Stimulated activated CD8-positive, alpha-beta memory T cell treated with anti-CD3 and anti-CD28 coated beads, Interleukin-2, amount 100 ng/mL, for 1 hour (primary cell): ENCODE data around the gene DNAJC5G.
"Not testable (repeated sequence)": the region's sequence is repeated elsewhere in the genome, so short reads cannot be mapped to it uniquely, and the experiment has no call there.

ENCODE experiments used
- DNase-seq, 2 donors: peaks; one replicate each; pipeline ENCODE4 v3.0.0-alpha.2; 2020; ENCODE audit warnings: low read depth in 2 of 2

DNAJC5G gene

DNA sequence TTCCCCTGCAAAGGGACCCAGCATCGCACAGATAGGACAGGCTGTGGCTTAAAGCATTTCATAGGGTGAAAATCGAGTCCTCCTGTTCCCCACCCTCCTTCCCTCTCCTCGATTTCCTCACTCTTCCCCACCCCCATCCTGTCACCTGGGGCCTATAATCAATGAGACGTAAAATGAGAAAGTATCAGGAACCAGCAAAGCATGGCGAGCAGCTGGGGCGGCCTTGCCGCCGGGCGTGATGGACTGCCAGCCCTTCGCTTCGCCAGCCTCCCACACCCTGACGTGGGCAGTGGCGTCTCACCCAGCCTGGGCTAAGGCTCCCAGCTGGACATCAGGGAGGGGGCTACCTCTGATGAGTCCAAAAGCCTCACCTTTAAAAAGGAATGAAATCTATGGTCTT is 23.5 kb upstream of the DNAJC5G start:
- no peak for DNase-seq

GRCh38 chr2:27255187-27255586 is 20.0 kb upstream of the DNAJC5G start:
- DNase-seq, result no peak

DNA sequence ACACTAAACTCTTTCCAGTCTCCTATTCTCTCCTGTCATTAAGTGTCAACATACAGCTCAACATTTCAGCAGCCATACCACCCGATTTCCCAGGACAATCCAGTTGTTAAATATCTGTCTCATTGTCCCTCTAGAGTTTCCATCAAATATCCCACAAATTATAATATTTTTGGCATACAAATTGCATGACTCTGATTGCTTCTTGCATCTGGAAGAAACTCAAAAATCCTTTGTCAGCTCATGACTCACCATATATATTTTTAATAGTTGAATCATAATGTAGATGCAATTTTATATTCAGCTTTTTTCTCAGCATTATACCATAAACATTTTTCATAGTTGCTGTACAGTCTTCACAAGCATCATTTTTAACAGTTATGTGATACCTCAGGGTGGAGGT is 19.6 kb upstream of the DNAJC5G start:
- DNase-seq, result no peak

DNA sequence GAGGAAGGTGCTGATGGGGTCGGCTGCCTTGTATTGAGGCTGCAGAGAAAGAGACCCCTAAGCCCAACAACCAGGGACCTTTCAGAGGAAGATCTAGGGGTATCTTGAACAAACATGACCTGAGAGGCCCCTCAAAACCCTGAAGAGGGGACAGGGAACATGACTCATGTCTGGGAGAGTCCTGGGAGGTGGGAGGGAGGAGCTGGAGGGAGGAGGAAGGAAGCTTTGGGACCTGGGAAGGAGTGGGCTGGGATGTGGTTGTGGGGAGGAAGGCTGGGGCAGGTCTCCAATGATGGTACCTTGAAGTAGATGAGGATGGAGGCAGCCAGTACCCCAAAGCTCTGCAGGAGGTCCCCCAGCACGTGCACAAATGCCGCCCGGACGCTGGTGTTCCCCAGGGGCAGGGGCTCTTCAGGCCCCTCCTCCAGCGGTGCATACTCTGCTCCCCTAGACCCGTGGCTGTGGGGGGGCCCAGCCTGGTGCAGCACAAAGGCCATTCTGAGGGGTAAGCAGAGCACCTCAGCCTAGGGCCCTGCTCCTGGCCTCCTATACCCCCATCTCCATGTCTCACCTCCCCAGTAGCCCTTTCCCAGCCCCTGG is 18.3 kb upstream of the DNAJC5G start:
- no peak for DNase-seq

DNA sequence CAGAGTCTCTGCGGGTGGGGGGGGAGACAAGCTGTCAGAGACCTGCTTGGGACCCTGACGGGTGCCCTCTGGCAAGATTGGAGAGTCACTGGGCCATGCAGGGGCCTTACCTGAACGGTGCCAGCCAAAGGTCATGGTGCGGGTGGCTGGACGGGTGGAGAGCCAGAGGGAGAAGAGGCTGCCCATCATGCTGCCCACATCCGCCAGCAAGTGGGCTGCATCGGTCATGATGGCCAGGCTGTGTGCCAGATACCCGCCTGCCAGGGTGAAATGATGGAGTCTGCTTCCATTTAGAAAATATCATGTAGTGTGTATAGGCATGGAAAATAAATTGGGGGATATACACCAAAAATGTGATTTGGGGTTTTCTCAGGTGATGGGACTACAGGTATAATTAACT is 17.2 kb upstream of the DNAJC5G start:
- no peak for DNase-seq

- no peak for DNase-seq
These were observed 13.8 kb upstream of the DNAJC5G start for GRCh38 chr2:27261241-27261925.

DNA sequence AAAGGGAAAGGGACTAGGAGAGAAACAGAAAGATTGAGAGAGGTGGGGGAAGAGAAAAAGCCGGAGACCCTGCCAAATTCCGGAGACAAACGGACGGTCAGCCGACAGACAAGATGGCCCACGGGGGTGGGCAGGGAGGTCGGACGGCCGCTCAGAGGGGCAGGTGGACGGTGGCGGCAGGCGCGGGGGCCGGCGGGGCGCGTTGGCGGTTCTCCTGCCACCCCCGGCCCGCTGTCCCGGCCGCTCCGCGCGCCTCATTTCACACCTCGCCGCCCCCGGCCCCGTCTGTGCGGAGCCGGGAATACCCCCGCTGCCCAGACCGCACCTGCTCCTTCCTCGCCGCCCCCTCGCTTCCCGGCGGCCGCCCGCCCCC is 13.3 kb upstream of the DNAJC5G start:
- no peak for DNase-seq

DNA sequence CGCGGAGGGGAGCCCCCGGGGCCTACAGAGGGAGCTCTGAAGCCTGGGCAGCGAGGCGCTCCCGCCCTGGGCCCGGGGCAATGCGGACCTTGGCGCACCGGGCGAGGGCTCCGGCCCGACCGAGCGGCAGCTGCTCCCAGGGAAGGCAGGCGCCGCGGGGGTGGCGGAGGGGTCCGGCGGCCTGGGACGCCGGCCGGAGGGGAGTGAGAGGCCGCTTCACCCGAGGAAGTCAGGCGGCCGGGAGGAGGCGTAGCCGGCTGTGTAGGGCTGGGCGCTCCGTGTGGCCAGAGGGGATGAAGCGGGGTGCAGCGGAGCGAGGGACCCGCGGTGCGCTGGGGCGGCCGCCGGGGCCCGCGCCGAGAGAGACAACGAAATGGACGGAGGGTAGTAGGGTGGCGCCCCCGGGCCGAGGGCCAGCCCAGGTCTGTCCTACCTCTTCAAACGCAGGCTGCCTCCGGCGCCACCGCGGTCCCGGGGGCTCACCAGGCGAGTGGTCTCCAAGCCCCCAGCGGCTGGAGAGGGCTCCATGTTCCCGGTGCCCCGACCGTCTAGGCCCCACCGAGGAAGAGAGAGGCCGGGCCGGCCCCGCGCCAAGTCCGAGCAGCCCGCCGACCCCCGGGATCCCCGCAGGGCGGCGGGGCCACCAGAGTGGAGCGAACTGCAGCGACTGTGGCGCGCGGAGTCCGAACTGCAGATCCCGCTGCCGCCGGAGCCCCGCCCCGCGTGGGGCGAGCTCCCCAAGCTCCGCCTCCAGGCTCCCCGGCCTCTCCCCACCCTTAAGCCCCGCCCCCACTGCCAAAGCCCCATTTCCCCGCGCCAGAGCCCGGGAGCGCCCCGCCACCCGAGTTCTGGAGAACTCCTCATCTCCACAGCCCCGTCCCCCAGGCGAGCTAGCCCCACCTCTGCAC is 12.6 kb upstream of the DNAJC5G start, which contains the start of gene SLC30A3:
TSS of gene SLC30A3 (minus strand) at position 669 of the 908 bp plus-strand sequence. CDS start at position 528, 141 bp downstream.
- DNase-seq, result peak; percentile 32 to 51

DNA sequence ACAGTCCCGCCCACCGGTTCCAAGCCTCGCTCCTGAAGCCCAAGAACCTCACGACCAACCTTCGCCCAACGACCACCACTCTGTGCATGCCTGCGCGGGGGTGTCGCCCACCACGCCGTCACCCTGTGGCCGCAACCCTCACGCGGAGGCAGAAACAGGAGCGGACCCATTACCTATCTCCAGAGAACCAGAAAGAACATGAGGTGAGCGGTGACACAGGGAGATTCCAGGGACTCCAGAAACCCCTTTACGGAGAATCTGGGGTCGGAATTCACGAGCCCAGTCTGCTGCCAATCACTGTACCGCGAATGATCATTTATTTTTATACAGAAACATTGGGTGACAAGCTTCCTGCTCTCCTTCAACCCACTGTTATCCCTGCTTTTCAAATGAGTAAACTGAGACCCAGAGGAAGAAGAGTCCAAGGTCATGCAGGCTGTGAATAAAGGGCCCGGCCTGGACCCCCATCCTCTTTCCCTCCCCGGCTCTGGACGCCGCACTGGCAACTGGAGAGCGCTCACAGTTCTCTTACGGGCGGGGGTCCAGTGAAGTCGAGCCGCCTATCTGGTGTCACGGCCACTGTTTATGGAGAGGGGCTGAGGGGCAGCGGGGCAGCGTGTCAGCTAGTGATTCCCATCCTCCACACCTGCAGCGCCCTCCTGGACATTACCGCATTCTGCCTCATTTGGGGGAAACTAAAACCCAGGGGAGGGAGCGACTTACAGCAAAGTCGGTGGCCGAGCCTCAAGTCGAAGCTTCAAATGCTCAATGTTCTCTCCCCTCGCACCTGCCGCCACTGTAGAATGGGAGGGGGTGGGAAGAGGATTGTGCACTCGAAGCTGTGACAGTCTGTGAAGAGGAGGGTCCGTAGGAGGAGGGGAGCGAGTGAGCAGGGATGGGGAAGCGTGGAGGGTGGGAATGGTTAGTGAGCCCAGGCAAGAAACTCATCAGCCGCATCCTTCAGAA is 11.7 kb upstream of the DNAJC5G start:
- no peak for DNase-seq

DNA sequence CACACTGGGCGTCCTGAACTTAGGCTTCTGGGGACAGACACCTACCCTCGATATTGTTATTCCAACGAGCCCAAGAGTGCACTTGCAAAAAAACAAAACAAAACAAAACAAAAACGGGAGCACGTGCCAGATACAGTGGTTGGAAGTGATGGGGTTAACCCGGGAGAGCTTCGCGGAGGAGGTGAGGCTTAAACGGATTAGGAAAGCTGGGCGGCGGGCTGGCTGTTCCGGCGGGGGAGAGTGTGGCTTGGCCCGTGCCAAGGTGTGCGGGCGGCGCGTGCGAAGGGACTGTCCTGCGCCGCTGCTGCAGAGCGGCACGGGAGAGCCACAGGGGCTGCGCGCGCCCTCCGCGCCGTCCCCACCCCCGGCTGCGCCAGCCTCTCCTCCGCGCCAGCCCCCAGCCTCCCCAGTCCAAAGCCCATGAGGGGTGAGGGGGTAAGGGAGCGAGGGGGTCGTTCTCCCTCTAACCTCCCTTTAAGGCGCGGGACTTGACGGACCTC is 10.9 kb upstream of the DNAJC5G start:
- no peak for DNase-seq

- peak; percentile 35 to 46 for DNase-seq
These were observed 10.3 kb upstream of the DNAJC5G start for GRCh38 chr2:27264753-27265535.

DNA sequence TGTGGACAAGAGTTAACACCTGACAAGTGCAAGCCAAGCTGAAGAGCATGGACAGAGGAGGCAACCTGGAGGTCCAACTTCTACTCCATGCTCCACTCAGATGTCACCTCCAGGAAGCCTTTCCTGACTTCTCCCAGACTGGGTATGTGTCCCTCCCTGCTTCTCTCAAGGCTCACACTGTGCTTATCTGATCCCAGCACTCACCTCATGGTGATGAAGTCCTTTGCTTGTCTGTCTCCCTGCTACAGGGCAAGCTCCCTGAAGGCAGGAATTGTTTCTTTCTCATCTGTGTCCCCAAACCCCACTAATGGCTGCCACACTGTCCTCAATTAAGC is 9.7 kb upstream of the DNAJC5G start:
- no peak for DNase-seq

DNA sequence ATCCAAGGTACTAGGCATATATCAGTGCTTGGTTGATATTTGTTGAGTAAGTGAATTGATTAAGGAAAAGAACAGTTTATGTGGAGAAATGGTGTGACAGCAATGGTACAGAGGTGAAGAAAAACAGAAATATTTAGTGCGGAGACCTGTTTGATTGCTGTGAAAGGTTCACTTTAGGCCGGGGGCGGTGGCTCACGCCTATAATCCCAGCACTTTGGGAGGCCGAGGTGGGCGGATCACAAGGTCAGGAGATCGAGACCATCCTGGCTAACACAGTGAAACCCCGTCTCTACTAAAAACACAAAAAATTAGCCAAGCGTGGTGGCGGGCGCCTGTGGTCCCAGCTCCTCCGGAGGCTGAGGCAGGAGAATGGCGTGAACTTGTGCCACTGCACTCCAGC is 6.9 kb upstream of the DNAJC5G start:
- not testable (repeated sequence) for DNase-seq

DNA sequence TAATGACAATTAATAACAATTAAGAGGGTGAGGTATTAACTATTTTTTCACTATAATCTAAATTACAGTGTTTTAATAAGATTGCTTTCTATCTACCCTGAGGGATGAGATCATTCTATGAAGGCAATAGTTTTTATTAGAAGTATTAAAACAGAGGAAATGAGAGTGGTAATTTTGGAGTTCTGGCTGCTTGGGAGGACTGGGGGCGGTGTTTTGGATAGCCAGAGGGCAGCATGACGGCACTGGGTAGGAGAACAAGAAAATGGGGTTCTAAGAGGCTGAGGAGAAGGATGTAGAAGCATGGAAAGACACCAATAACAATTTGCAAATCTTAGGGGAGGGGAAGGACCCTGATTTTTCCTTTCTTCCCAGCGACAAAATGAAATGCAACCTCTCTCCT is 5.1 kb upstream of the DNAJC5G start:
- DNase-seq, result no peak

GRCh38 chr2:27270670-27271069 is 4.6 kb upstream of the DNAJC5G start:
- no peak for DNase-seq

DNA sequence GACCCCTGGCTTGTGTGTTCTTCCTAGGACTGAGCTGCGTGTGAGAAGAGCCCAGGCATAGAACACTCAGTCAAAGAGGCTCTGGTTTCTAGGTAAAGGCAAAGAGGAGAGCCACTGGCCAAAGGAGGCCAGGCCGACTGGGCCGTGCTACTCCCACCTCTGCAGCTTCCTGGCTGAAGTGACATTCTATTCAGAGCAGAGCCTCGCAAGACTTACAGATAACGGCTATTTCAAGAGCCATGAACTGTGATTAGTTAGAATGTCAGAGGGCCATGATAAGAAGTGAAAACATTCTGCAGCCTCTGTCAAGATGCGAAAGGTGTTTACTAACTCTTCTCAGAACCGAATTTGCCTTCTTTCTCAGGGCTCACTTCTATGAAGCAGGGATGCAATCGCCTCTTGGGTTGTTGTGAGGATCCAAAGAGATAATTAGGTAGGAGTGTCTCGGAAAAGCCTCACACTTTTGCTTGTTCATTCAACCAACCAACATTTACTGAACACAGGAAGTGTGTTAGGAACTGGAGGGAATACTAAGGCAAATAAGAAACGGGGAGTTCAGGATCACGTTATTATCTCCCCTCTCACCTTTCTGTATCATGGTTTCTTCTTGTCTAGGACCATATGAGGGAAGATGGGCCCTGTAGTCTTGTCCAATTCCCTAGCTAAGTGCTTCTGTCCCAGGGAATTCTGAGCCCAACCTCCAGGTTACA is 3.4 kb upstream of the DNAJC5G start:
- no peak for DNase-seq

DNA sequence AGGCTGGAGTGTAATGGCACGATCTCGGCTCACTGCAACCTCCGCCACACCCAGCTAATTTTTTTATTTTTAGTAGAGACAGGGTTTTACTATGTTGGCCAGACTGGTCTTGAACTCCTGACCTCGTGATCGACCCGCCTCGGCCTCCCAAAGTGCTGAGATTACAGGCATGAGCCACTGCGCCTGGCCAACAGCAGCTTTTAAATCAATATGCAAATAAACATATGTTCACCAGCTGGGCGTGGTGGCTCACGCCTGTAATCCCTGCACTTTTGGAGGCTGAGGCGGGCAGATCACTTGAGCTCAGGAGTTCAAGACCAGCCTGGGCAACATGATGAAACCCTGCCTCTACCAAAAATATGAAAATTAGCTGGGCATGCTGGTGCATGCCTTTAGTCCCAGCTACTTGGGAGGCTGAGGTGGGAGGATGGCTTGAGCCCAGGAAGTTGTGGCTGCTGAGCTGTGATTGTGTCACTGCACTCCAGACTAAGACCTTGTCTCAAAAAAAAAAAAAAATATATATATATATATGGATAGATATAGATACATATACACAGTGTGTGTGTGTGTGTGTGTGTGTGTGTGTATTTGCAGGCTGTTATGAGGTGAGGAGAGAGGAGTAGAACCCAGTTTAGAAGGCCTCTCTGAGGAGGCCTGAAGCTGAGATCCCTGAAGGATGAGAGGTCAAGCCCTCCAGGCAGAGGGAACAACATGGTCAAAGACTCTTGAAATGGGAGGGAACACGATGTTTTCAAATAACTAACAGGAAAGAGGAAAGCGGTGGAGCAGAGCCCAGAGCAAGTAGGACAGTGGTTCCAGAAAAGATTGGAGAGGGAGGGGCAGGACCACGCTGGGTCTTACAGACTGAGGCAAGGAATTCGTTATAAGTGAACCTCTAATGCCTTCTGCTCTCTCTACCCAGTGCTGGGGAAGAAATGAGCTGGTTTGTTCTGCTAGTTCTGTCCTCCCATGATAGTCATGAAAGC is 2.4 kb upstream of the DNAJC5G start:
- DNase-seq, result not testable (repeated sequence)

- DNase-seq, result no peak
These were observed 2.8 kb downstream of the DNAJC5G start for GRCh38 chr2:27278010-27278409.

- DNase-seq, result no peak
These were observed 5.6 kb downstream of the DNAJC5G start for GRCh38 chr2:27280826-27281225.
